Endometrial microvascular endothelial cells (primary cell): ENCODE measurements around the gene ATP2B3. TPM values are rescaled to one million over a fixed set of nuclear protein-coding genes. Genes with fewer than 3 reads are reported as not detected.

Experiments used
- in situ Hi-C: cut with HindIII; loops from 2 replicates; pipeline ENCODE4 v1.10.0; 2017; ENCODE audit warnings: low sequenced_read_pairs, low pct_unique_long_range_greater_than_20kb; ENCODE audit errors: inconsistent ontology term
- total RNA-seq: library from RNA; depleted of rRNA; stranded (reverse); fragments of >200 nt; gene quantifications from one replicate; pipeline ENCODE4 v1.2.3, GENCODE V29; 2015; ENCODE audit errors: inconsistent ontology term

Gene ATP2B3
- total RNA-seq, 1 donor from 2014 or later = not detected

GRCh38 chrX:153583433-153583832 is 66.0 kb downstream of the ATP2B3 start:
- in situ Hi-C loops = no loop called here

- in situ Hi-C loops = no loop called here
These were observed 68.4 kb downstream of the ATP2B3 start for GRCh38 chrX:153585827-153586226.

GRCh38 chrX:153587342-153587741 is 69.9 kb downstream of the ATP2B3 start:
- in situ Hi-C loops = no loop called here

GRCh38 chrX:153588021-153588781 is 70.8 kb downstream of the ATP2B3 start:
- in situ Hi-C loops = no loop called here

GRCh38 chrX:153588782-153589446 is 71.5 kb downstream of the ATP2B3 start:
- in situ Hi-C loops = no loop called here

- in situ Hi-C loops = no loop called here
These were observed 73.8 kb downstream of the ATP2B3 start for GRCh38 chrX:153590961-153591956.

- in situ Hi-C loops = no loop called here
These were observed 74.8 kb downstream of the ATP2B3 start for GRCh38 chrX:153592091-153592833.

GRCh38 chrX:153592966-153593688 is 75.7 kb downstream of the ATP2B3 start:
- in situ Hi-C loops = no loop called here

- in situ Hi-C loops = no loop called here
These were observed 76.5 kb downstream of the ATP2B3 start for GRCh38 chrX:153593811-153594500.

GRCh38 chrX:153595387-153595786 is 77.9 kb downstream of the ATP2B3 start:
- in situ Hi-C loops = no loop called here

GRCh38 chrX:153595859-153596857 is 78.7 kb downstream of the ATP2B3 start:
- in situ Hi-C loops = no loop called here

GRCh38 chrX:153596981-153597750 is 79.7 kb downstream of the ATP2B3 start:
- in situ Hi-C loops = no loop called here

GRCh38 chrX:153598541-153599191 is 81.2 kb downstream of the ATP2B3 start, which contains the start of gene CCNQ:
Gene CCNQ, minus strand, starts transcription at chrX:153599139. Its CDS starts 66 bp downstream, at chrX:153599073.
- in situ Hi-C loops = no loop called here

- in situ Hi-C loops = no loop called here
These were observed 82.0 kb downstream of the ATP2B3 start for GRCh38 chrX:153599192-153600031.
